Caco-2 (cell line): ENCODE results near the gene GRB10. TPM values are rescaled to one million over a fixed set of nuclear protein-coding genes. Genes with fewer than 3 reads are reported as not detected.
"Not testable (repeated sequence)": the region's sequence is repeated elsewhere in the genome, so short reads cannot be mapped to it uniquely, and the experiment has no call there.

ENCODE experiments used
- BruUV-seq: library from RNA; stranded (reverse); fragments of 400-500 nt; replicated peaks from 2 replicates; lab custom pipeline; 2021; lab: Mats Ljungman, UMichigan
- CTCF ChIA-PET: fragments of 300-600 bp; sonication (Branson Sonifier 250); formaldehyde crosslinking; loops from one replicate; lab custom pipeline; 2022; ENCODE audit warnings: antibody characterized with exemption; lab: Charles Lee
- POLR2A ChIA-PET: fragments of 300-600 bp; sonication (Branson Sonifier 250); formaldehyde crosslinking; loops from one replicate; lab custom pipeline; 2022; ENCODE audit warnings: antibody characterized with exemption; lab: Charles Lee
- DNase-seq, 2 experiments: peaks; one replicate each; pipeline versions ENCODE4 v3.0.0 to v3.0.0-alpha.2; 2020 to 2022
- H3K27me3 ChIP-seq: replicated peaks from 2 replicates; pipeline ENCODE4 v1.6.0; 2011; ENCODE audit warnings: low read length; ENCODE audit not compliant: control insufficient read depth, insufficient read depth
- H3K36me3 ChIP-seq: 2 replicates; pipeline ENCODE4 v1.5.1; 2011; ENCODE audit warnings: low read length; ENCODE audit not compliant: control insufficient read depth, insufficient read depth
- H3K4me1 ChIP-seq: fragments of 250-450 bp; sonication (Bioruptor Pico); 2 replicates; pipeline ENCODE4 v1.5.1; 2020; ENCODE audit warnings: mild to moderate bottlenecking
- H3K4me3 ChIP-seq: 2 replicates; pipeline ENCODE4 v1.5.1; 2011; ENCODE audit warnings: low read depth, mild to moderate bottlenecking, control low read depth, low read length
- H3K9me3 ChIP-seq: fragments of 250-450 bp; sonication (Bioruptor Pico); 2 replicates; pipeline ENCODE4 v1.5.1; 2020; ENCODE audit warnings: mild to moderate bottlenecking, moderate library complexity
- H3K27ac Mint-ChIP-seq: one replicate; pipeline ENCODE4 v1.8.0; 2022; ENCODE audit warnings: mixed read lengths; ENCODE audit not compliant: unreplicated experiment
- H3K27me3 Mint-ChIP-seq: one replicate; pipeline ENCODE4 v1.8.0; 2022; ENCODE audit warnings: mixed read lengths; ENCODE audit not compliant: insufficient read depth, unreplicated experiment
- H3K36me3 Mint-ChIP-seq: one replicate; pipeline ENCODE4 v1.8.0; 2022; ENCODE audit warnings: mild to moderate bottlenecking, mixed read lengths; ENCODE audit not compliant: insufficient read depth, unreplicated experiment
- H3K4me1 Mint-ChIP-seq: one replicate; pipeline ENCODE4 v1.8.0; 2022; ENCODE audit warnings: low read depth, mixed read lengths; ENCODE audit not compliant: unreplicated experiment
- H3K4me3 Mint-ChIP-seq: one replicate; pipeline ENCODE4 v1.8.0; 2022; ENCODE audit warnings: mild to moderate bottlenecking, moderate library complexity, mixed read lengths; ENCODE audit not compliant: unreplicated experiment
- H3K9me3 Mint-ChIP-seq: one replicate; pipeline ENCODE4 v1.8.0; 2022; ENCODE audit warnings: mixed read lengths; ENCODE audit not compliant: unreplicated experiment
- CTCF ChIP-seq, 2 experiments: fragments of 200-600 bp in 1 of 2; IDR thresholded peaks; 1 replicate in 1 of 2; 2 replicates in 1 of 2; pipeline versions ENCODE4 v1.5.1 to v1.8.0; 2011 to 2022; ENCODE audit warnings: antibody characterized with exemption in 1 of 2, control low read depth in 1 of 2, inconsistent platforms in 1 of 2, low read depth in 1 of 2, low read length in 1 of 2, mild to moderate bottlenecking in 1 of 2, moderate library complexity in 1 of 2; ENCODE audit not compliant: insufficient read depth in 1 of 2, severe bottlenecking in 1 of 2, unreplicated experiment in 1 of 2
- intact Hi-C: fragments of 100-400 bp; cut with micrococcal nuclease; formaldehyde crosslinking; loops from one replicate; pipeline ENCODE4 v1.10.0; 2022; ENCODE audit not compliant: unreplicated experiment
- total RNA-seq: library from RNA; stranded (reverse); gene quantifications from 2 replicates; pipeline ENCODE4 v1.2.3, GENCODE V29; 2022

GRB10 gene
- total RNA-seq, 1 experiment from 2014 or later = 79.3 TPM

DNA sequence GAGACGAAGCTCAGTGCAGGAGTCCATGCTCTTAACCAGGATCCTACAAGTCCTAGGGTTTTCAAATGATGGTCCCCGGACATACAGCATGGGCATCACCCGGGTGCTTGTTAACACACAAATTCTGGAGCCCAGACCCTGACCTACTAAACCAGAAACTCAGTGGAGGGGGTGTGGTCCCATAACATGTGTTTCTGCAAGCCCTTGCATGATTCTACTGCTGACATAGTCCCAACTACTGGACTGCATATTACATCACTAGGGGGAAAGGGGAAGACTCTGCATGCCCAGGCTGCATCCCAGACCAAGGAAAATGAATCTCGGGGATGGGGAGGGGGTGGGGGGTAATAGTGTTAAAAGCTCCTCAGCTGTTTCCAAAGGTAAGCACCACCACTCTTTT is 40.3 kb downstream of the GRB10 start:
- TF ChIP-seq CTCF (IDR thresholded peaks at IDR 0.05; ENCODE audit: insufficient read depth in 1 of 2, low read depth in 1 of 2, low read length in 1 of 2, severe bottlenecking in 1 of 2, unreplicated experiment in 1 of 2) = no peak
- H3K36me3 ChIP-seq = no peaks in the 10 kb centered on the region; the same call in 1 of the 2 replicates
- no TSS peak for BruUV-seq
- Mint-ChIP-seq H3K27me3 (no peaks in the 10 kb centered on the region), H3K36me3 (peaks cover 6% of the 10 kb centered on the region), H3K9me3 (no peaks in the 10 kb centered on the region), H3K4me1 (peaks cover 16% of the 10 kb centered on the region), H3K27ac (no peak overlapping the region), H3K4me3 (no peak overlapping the region)
- ChIA-PET CTCF (no interaction called here), POLR2A (no interaction called here)
- no peak overlapping the region for H3K4me3 ChIP-seq
- no peaks in the 10 kb centered on the region for H3K27me3 ChIP-seq
- peaks cover 11% of the 10 kb centered on the region for H3K4me1 ChIP-seq
- intact Hi-C loops = loop anchor here (10.0 kb wide), 1 partner anchor 1442 kb away; no protein-coding TSS in a partner anchor
- no peaks in the 10 kb centered on the region for H3K9me3 ChIP-seq
- DNase-seq = no peak

DNA sequence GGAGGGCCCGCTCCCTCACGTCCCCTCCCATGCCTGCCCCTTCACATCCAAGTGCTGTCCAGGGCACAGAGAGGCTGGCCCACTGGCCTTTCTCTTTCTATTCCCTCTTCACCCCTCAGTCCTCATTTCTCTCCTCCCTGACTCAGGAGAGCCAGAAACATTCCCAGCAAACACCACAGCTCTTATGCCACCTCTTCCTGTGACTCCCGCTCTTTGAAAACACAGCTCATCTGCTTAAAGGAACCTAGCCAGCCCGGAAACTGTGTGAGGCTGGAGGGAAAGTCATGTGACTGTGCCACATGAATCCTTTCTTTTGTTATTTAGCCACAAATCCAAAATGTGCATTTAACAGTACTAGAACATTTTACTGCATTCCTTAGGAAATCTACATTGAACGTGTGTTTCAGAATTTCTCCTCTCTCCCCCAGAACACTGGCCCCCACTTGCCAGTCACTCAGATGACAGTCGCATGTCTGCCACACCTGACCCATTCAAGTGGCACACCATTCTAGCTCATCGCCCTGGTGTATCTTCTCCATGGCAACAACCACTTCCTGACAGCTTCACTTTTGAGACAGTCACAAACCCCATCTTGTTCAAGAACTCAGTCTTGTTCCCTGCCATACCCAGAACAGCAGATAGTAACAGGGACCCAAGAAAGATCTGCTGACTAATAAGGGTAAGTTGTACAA is 42.8 kb downstream of the GRB10 start:
- DNase-seq = no peak
- Histone ChIP-seq H3K4me1 (peaks cover 11% of the 10 kb centered on the region), H3K4me3 (no peak overlapping the region), H3K9me3 (no peaks in the 10 kb centered on the region), H3K36me3 (no peaks in the 10 kb centered on the region; the same call in 1 of the 2 replicates), H3K27me3 (no peaks in the 10 kb centered on the region)
- Mint-ChIP-seq H3K4me1 (peaks cover 25% of the 10 kb centered on the region), H3K27me3 (no peaks in the 10 kb centered on the region), H3K9me3 (no peaks in the 10 kb centered on the region), H3K27ac (peak overlapping the region; percentile 19), H3K36me3 (peaks cover 11% of the 10 kb centered on the region), H3K4me3 (no peak overlapping the region)
- no TSS peak for BruUV-seq
- CTCF ChIA-PET = no interaction called here
- POLR2A ChIA-PET = no interaction called here
- intact Hi-C loops = loop anchor here (10.0 kb wide), 1 partner anchor 1445 kb away; no protein-coding TSS in a partner anchor
- no peak for TF ChIP-seq CTCF (IDR thresholded peaks at IDR 0.05; ENCODE audit: insufficient read depth in 1 of 2, low read depth in 1 of 2, low read length in 1 of 2, severe bottlenecking in 1 of 2, unreplicated experiment in 1 of 2)

DNA sequence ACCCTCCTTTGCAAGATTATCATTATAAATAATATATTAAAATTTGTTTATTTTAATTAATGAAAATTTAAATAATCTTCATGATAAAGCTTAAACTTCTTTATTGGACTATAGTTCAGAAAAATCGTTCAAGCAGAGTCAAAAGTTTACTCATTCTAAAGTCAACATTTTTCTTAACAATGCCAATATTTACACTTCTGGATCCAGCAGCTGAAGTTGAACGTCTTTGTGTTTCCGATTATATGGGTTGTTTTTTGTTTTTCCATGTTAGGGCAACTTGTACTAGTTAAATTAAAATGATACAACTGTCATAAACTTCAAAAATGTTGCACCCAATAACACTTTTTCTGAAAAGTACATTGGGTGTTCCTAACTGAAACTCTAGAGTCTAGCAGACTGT is 43.8 kb downstream of the GRB10 start:
- Histone ChIP-seq H3K4me1 (peaks cover 17% of the 10 kb centered on the region), H3K36me3 (no peaks in the 10 kb centered on the region), H3K4me3 (no peak overlapping the region), H3K27me3 (no peaks in the 10 kb centered on the region), H3K9me3 (no peaks in the 10 kb centered on the region)
- H3K4me3 Mint-ChIP-seq = no peak overlapping the region
- no peaks in the 10 kb centered on the region for H3K9me3 Mint-ChIP-seq
- intact Hi-C loops = no loop called here
- TF ChIP-seq CTCF (IDR thresholded peaks at IDR 0.05; ENCODE audit: insufficient read depth in 1 of 2, low read depth in 1 of 2, low read length in 1 of 2, severe bottlenecking in 1 of 2, unreplicated experiment in 1 of 2) = no peak
- peak overlapping the region; percentile 19 for H3K27ac Mint-ChIP-seq
- CTCF ChIA-PET = no interaction called here
- no peaks in the 10 kb centered on the region for H3K27me3 Mint-ChIP-seq
- no peak for DNase-seq
- POLR2A ChIA-PET = no interaction called here
- H3K4me1 Mint-ChIP-seq = peaks cover 35% of the 10 kb centered on the region
- peaks cover 7% of the 10 kb centered on the region for H3K36me3 Mint-ChIP-seq
- no TSS peak for BruUV-seq

- peaks cover 17% of the 10 kb centered on the region for H3K36me3 Mint-ChIP-seq
- not testable (repeated sequence) for H3K27ac Mint-ChIP-seq
Measured at GRCh38 chr7:50735836-50736235, 46.9 kb downstream of the GRB10 start.

More at GRCh38 chr7:50735836-50736235, 46.9 kb downstream of the GRB10 start:
- H3K27me3 Mint-ChIP-seq, H3K4me3 Mint-ChIP-seq, H3K36me3 ChIP-seq, BruUV-seq, H3K9me3 Mint-ChIP-seq, DNase-seq, POLR2A ChIA-PET, intact Hi-C loops, CTCF ChIA-PET, H3K9me3 ChIP-seq, H3K27me3 ChIP-seq, H3K4me3 ChIP-seq: not testable (repeated sequence)
- peaks cover 49% of the 10 kb centered on the region for H3K4me1 Mint-ChIP-seq
- peaks cover 29% of the 10 kb centered on the region for H3K4me1 ChIP-seq
